Kasumi-1 (cell line): ENCODE measurements around the gene FAAP100.

ENCODE experiments used
- DNase-seq, 2 experiments: peaks; one replicate each; lab custom pipeline; 2025; lab: John Stamatoyannopoulos, UW

Gene FAAP100

DNA sequence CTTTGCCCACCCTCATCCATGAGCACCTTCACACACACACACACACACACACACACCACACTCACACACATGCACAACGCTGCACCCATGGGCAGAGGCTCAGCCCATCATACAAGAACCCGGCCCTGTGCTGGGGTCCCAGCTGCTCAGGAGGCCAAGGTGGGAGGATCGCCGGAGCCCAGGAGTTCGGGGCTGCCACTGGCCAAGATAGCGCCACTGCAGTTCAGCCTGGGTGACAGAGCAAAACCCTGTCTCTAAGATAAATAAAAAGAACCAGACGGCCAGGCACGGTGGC lies 27.3 kb downstream of the FAAP100 start:
- no peak for DNase-seq

DNA sequence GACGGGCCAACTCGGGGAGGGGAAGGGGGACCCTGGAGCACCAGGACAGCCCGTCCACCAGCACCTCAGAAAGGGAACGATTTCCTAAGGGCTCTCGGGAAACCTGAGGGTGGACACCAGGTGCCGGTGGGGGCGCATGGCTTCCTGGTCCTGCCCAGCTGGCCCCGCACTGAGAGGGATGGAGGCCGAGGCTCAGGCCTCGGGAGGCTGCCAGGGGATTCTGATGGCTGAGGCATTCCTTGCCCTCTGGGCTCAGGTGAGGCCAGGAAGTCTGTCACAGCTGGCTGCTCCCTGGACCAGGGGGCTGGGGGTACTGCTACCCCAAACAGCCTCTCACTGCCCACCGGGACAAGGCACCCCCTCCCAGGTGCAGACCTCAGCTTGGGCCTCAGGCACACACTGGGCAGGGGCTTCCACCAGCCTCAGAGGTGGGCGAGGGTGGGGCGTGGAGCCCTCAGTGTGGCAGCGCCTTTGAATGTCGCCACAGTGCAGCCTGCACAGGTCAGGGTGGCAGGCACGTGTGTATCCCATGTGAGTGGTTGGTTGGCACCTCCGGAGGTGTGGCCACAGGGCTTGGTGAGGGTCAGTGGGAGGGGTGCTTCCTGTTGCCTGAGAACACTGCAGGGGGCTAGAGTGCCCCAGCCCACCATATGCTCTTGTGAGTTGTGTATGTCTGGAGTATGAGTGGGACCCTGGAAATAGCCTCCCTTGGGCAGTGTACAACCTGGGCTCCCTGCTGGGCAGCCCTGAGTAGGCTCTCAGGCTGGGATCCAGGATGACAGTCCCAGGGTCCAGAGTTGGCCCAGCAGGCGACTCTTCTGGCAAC lies 27.9 kb downstream of the FAAP100 start:
- DNase-seq = no peak

- no peak for DNase-seq
Measured at GRCh38 chr17:81523402-81524038, 28.6 kb downstream of the FAAP100 start.

- DNase-seq = peak; percentile 78 to 89
Measured at GRCh38 chr17:81522491-81523401, 29.4 kb downstream of the FAAP100 start.

- DNase-seq = no peak
Measured at GRCh38 chr17:81520021-81520901, 31.9 kb downstream of the FAAP100 start.

- DNase-seq = no peak
Measured at GRCh38 chr17:81519284-81520020, 32.7 kb downstream of the FAAP100 start.

DNA sequence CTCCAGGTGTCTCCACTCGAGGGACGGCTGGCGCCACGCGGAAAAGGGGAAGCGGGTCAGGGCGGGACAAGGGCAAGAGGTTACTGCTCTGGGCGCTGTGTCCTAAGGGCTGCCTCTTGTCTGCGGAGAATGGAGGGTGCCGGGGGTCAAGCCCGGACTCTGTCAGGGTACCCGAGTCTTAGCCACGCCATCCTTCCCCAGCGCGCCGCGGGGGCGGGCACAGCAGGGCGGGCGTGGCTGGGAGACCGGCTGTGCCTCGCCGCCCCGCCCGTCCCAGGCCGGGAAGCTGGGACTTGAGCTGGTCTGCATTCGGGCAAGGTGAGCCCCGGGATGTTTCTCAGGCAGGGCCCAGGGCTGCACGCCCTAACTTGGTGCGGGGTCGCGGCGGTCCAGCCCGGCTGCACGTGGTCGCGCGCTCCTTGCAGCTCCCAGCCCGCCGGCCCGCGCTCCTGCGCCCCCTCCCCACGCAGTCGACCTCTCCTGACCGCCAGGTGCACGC lies 33.3 kb downstream of the FAAP100 start:
- no peak for DNase-seq

DNA sequence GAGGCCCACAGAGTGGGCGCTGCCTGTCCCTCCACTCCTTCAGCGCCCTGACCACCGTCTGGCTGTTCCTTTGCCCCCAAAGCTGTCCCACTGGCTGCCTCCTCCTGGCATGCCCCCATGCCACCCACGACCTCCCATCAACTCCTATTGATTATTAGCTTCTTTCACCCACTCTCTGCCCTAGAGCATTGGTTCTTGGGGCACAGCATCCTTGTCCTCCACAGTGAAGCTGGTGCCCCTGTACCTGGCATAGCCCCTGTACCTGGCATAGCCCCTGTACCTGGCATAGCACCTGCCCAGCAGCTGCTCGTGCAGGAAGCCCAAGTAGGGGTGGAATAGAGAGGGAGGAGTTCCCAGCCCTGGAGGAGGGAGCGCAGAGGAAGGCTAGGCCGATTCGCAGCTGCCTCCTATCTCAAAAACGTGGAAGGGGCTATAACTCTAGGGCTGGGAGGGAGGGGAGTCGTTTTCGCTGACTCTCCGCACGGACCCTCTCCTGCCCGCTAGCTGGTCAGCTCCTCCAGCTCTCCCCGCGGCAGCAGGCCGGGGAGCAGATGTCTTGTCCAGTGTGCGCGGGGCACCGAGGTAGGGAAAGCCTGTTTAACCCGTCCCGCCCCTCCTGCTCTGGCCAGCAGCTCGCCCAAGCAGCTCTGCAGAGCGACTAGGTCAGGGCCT lies 33.9 kb downstream of the FAAP100 start:
- DNase-seq = no peak

- no peak for DNase-seq
Measured at GRCh38 chr17:81517339-81518112, 34.6 kb downstream of the FAAP100 start.

DNA sequence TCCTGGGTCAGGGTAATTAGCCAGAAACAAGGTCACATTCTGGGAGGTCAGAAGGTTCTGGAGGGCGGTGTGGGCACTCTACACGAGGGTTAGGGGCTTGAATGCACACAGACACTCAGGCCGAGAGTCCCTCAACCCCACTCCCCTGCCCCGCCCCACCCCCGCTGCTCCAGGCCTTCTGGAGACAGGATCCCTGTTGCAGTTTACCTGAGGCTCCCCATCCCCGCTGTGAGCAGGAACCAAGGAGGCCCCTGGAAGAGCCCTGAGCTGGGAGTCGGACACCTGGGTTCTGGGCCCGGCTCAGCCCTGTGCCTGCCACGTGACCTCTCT lies 35.2 kb downstream of the FAAP100 start:
- DNase-seq = no peak

DNA sequence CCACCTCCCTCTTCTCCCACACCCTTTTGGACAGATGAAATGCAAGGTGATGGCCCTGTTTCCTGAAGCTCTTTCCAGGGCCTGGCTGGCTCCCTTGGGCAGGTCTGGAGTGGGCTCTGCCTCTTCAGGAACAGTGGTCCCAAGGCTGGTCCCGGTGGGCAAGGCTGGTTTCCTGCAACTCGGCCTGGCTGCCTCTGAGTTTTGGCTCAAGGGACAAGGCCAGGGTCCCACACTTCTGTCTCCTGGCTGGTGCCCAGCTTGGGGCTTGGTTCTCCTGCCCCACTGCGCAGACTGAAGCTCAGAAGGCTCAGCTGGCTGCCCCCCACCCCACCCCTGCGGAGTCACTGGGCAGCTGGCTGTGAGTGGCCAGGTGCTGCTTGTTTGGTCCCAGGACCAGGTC lies 35.7 kb downstream of the FAAP100 start:
- DNase-seq = no peak

- DNase-seq = no peak
Measured at GRCh38 chr17:81515530-81516041, 36.6 kb downstream of the FAAP100 start.

- peak; percentile 82 to 85 for DNase-seq
Measured at GRCh38 chr17:81514739-81515529, 37.2 kb downstream of the FAAP100 start.

GRCh38 chr17:81514489-81514738 lies 37.7 kb downstream of the FAAP100 start:
- no peak for DNase-seq

DNA sequence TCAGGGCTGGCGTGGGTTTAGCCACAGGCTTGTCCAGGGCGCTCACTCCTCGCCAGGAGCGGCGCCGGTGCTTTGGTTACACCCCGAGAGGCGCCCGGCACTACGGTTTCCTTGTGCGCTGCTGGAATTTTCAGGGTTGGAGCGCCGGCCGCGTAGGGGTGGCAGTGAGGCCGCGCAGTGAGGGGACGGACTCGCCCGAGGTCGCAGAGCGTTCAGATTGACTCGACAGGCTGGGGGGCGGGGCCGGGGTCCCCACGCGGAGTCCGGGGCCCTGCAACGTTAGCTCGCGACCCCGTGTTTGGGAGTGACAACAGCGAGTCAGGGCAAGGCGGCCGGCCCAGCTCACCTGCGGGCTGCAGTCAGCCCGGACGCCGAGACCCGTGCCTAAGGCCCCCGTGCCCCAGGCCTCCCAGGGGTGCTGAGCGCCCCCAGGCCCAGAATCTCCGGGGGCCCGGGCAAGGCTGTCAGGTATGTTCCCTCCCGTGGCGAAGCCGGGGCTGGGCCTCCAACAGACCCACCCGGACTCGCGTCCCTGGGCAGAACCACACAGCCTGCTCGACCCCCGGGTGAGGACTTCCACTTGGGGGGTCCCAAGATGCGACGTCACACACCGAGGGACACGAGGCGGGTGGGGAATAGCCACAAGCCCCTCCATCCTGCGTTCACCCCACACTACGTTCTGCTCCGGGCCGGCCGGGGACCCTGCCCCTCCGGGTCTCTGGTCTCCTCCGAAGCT lies 38.2 kb downstream of the FAAP100 start:
- DNase-seq = peak; percentile 67 to 68

GRCh38 chr17:81513372-81513752 lies 38.8 kb downstream of the FAAP100 start:
- peak; percentile 76 to 85 for DNase-seq

GRCh38 chr17:81512562-81513371 lies 39.4 kb downstream of the FAAP100 start, which contains the start of gene ACTG1:
TSS of gene ACTG1 (minus strand) at chr17:81512799. CDS start at chr17:81512354, 445 bp downstream.
- peak; percentile 93 to 94 for DNase-seq
